Natural killer cell (primary cell): ENCODE results near the gene COL25A1. TPM values are rescaled to one million over a fixed set of nuclear protein-coding genes. Genes with fewer than 3 reads are reported as not detected.

ENCODE experiments used
- ATAC-seq, 3 donors: fragments of 150-1000 bp in 2 of 3; fragments of 200-7000 bp in 1 of 3; cut with Tn5 transposase; 1 replicate in 1 of 3; 2 replicates in 2 of 3; pipeline ENCODE4 v1.10.0; 2021; ENCODE audit warnings: mild to moderate bottlenecking in 2 of 3, moderate library complexity in 2 of 3
- DNase-seq, 2 donors: peaks; one replicate each; pipeline versions ENCODE4 v3.0.0 to v3.0.0-alpha.2; 2013 to 2021; ENCODE audit warnings: mixed read lengths in 1 of 2
- H3K27ac ChIP-seq: one replicate; pipeline ENCODE4 v1.5.1; 2013; ENCODE audit warnings: mild to moderate bottlenecking, low read length
- H3K27me3 ChIP-seq: one replicate; pipeline ENCODE4 v1.6.1; 2013; ENCODE audit warnings: low read length; ENCODE audit not compliant: control insufficient read depth, insufficient read depth
- H3K36me3 ChIP-seq: one replicate; pipeline ENCODE4 v1.6.1; 2013; ENCODE audit warnings: low read length; ENCODE audit not compliant: control insufficient read depth, insufficient read depth
- H3K4me1 ChIP-seq: one replicate; pipeline ENCODE4 v1.6.1; 2013; ENCODE audit warnings: low read length; ENCODE audit not compliant: control insufficient read depth, insufficient read depth
- H3K4me3 ChIP-seq: one replicate; pipeline ENCODE4 v1.5.1; 2013; ENCODE audit warnings: low read length
- H3K9me3 ChIP-seq: one replicate; pipeline ENCODE4 v1.6.1; 2013; ENCODE audit warnings: low read length; ENCODE audit not compliant: control insufficient read depth, insufficient read depth
- H3K27ac Mint-ChIP-seq, 2 donors: one replicate each; pipeline ENCODE4 v1.8.0; 2022; ENCODE audit warnings: mild to moderate bottlenecking in 2 of 2, mixed read lengths in 2 of 2, moderate library complexity in 1 of 2
- H3K27me3 Mint-ChIP-seq, 2 donors: one replicate each; pipeline ENCODE4 v1.8.0; 2022; ENCODE audit warnings: low read depth in 2 of 2, mixed read lengths in 2 of 2
- H3K36me3 Mint-ChIP-seq: one replicate; pipeline ENCODE4 v1.8.0; 2022; ENCODE audit warnings: mixed read lengths
- H3K4me1 Mint-ChIP-seq, 2 donors: one replicate each; pipeline ENCODE4 v1.8.0; 2022; ENCODE audit warnings: mixed read lengths in 2 of 2
- H3K4me3 Mint-ChIP-seq: one replicate; pipeline ENCODE4 v1.8.0; 2022; ENCODE audit warnings: mild to moderate bottlenecking, moderate library complexity, mixed read lengths
- H3K9me3 Mint-ChIP-seq, 2 donors: one replicate each; pipeline ENCODE4 v1.8.0; 2022; ENCODE audit warnings: mixed read lengths in 2 of 2
- WGBS: methylation state at CpG from one replicate; pipeline ENCODE4 v1.1.7; 2013; ENCODE audit warnings: missing lambda C conversion rate; ENCODE audit not compliant: insufficient coverage; 5-methylcytosine and 5-hydroxymethylcytosine counted together
- intact Hi-C: fragments of 100-400 bp; cut with micrococcal nuclease; formaldehyde crosslinking; loops from one replicate; pipeline ENCODE4 v1.14.2; 2022
- total RNA-seq, 4 donors: library from RNA; stranded (reverse); fragments of 120-200 nt in 1 of 4; gene quantifications; one replicate each; pipeline versions ENCODE4 v1.2.3 to v1.2.4, GENCODE V29; 2013 to 2022
- TF ChIP-seq, protein P1 (sequence below): fragments of 200-600 bp; IDR thresholded peaks from one replicate; pipeline ENCODE4 v1.8.0; 2022; ENCODE audit warnings: antibody characterized with exemption

The COL25A1 gene
- total RNA-seq, 3 donors from 2014 or later (not counting 1 experiment from before 2014, with no cell fraction given) = 0.08 TPM; not detected in 2

GRCh38 chr4:109010521-109010920 lies 291.9 kb downstream of the COL25A1 start:
- no peak for ATAC-seq
- Mint-ChIP-seq H3K27ac (no peak overlapping the region), H3K9me3 (no peaks in the 10 kb centered on the region)

DNA sequence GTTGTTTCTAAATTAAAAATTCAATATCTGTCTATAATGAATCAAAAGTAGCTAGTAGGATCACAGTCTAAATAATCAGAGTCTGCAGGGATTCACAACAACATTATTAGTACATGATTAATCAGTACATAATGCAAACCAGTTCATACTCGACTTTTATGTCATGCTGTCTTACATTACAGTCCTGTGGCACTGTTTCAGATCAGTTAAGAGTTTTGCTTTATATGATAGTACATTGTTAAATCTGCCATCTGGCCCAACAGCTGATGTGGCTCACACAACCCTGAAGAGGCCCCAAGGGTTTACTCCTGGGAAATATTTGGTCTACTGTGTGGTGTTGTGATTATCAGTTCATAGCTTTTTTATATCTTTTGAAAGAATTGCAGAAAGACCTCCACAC lies 292.5 kb downstream of the COL25A1 start:
- 69% methylated on average over 1 of the region's 1 CpG for WGBS
- H3K27me3 ChIP-seq = no peaks in the 10 kb centered on the region
- Mint-ChIP-seq H3K4me1 (no peaks in the 10 kb centered on the region), H3K36me3 (no peaks in the 10 kb centered on the region), H3K4me3 (no peak overlapping the region), H3K27ac (no peak overlapping the region), H3K9me3 (no peaks in the 10 kb centered on the region), H3K27me3 (no peaks in the 10 kb centered on the region)
- TF ChIP-seq, protein P1, sequence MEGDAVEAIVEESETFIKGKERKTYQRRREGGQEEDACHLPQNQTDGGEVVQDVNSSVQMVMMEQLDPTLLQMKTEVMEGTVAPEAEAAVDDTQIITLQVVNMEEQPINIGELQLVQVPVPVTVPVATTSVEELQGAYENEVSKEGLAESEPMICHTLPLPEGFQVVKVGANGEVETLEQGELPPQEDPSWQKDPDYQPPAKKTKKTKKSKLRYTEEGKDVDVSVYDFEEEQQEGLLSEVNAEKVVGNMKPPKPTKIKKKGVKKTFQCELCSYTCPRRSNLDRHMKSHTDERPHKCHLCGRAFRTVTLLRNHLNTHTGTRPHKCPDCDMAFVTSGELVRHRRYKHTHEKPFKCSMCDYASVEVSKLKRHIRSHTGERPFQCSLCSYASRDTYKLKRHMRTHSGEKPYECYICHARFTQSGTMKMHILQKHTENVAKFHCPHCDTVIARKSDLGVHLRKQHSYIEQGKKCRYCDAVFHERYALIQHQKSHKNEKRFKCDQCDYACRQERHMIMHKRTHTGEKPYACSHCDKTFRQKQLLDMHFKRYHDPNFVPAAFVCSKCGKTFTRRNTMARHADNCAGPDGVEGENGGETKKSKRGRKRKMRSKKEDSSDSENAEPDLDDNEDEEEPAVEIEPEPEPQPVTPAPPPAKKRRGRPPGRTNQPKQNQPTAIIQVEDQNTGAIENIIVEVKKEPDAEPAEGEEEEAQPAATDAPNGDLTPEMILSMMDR = no peak
- no peak for ATAC-seq
- no peak overlapping the region for H3K4me3 ChIP-seq
- intact Hi-C loops = no loop called here
- H3K9me3 ChIP-seq = no peaks in the 10 kb centered on the region
- H3K36me3 ChIP-seq = no peaks in the 10 kb centered on the region
- no peak overlapping the region for H3K27ac ChIP-seq
- DNase-seq = no peak
- H3K4me1 ChIP-seq = no peaks in the 10 kb centered on the region

More at GRCh38 chr4:109010521-109010920, 291.9 kb downstream of the COL25A1 start:
- no peak overlapping the region for H3K4me3 ChIP-seq
- DNase-seq = no peak
- Mint-ChIP-seq H3K4me3 (no peak overlapping the region), H3K36me3 (no peaks in the 10 kb centered on the region), H3K4me1 (no peaks in the 10 kb centered on the region), H3K27me3 (no peaks in the 10 kb centered on the region)
- H3K27me3 ChIP-seq = no peaks in the 10 kb centered on the region
- intact Hi-C loops = no loop called here
- no peaks in the 10 kb centered on the region for H3K4me1 ChIP-seq
- 62% methylated on average over 2 of the region's 2 CpGs for WGBS
- H3K9me3 ChIP-seq = no peaks in the 10 kb centered on the region
- TF ChIP-seq, protein P1 = no peak
- no peaks in the 10 kb centered on the region for H3K36me3 ChIP-seq
- no peak overlapping the region for H3K27ac ChIP-seq

GRCh38 chr4:109007976-109008375 lies 294.5 kb downstream of the COL25A1 start:
- intact Hi-C loops = no loop called here
- no peaks in the 10 kb centered on the region for H3K36me3 Mint-ChIP-seq
- ATAC-seq (no peak), DNase-seq (no peak)
- no peaks in the 10 kb centered on the region for H3K9me3 Mint-ChIP-seq
- H3K27me3 ChIP-seq = no peaks in the 10 kb centered on the region
- WGBS = 85% methylated on average over 2 of the region's 2 CpGs
- H3K4me3 Mint-ChIP-seq = no peak overlapping the region
- no peak overlapping the region for H3K27ac ChIP-seq
- H3K4me1 ChIP-seq = no peaks in the 10 kb centered on the region
- H3K27me3 Mint-ChIP-seq = no peaks in the 10 kb centered on the region
- H3K4me1 Mint-ChIP-seq = no peaks in the 10 kb centered on the region
- H3K4me3 ChIP-seq = no peak overlapping the region
- no peak overlapping the region for H3K27ac Mint-ChIP-seq
- no peaks in the 10 kb centered on the region for H3K36me3 ChIP-seq
- no peaks in the 10 kb centered on the region for H3K9me3 ChIP-seq
- TF ChIP-seq, protein P1 = no peak

GRCh38 chr4:109005523-109005922 lies 296.9 kb downstream of the COL25A1 start:
- intact Hi-C loops = no loop called here
- H3K4me3 ChIP-seq = no peak overlapping the region
- Mint-ChIP-seq H3K4me1 (no peaks in the 10 kb centered on the region), H3K27ac (no peak overlapping the region), H3K9me3 (peaks cover 0 to 2% of the 10 kb centered on the region in 2 donors), H3K36me3 (no peaks in the 10 kb centered on the region), H3K27me3 (no peaks in the 10 kb centered on the region), H3K4me3 (no peak overlapping the region)
- no peaks in the 10 kb centered on the region for H3K9me3 ChIP-seq
- ATAC-seq (no peak), DNase-seq (no peak)
- no peaks in the 10 kb centered on the region for H3K27me3 ChIP-seq
- TF ChIP-seq, protein P1 = no peak
- H3K36me3 ChIP-seq = no peaks in the 10 kb centered on the region
- H3K4me1 ChIP-seq = no peaks in the 10 kb centered on the region
- 90% methylated on average over 1 of the region's 1 CpG for WGBS
- no peak overlapping the region for H3K27ac ChIP-seq
